Epithelial cell of esophagus (primary cell): ENCODE measurements around the gene BUD13.

Source experiments
- DNase-seq: peaks from one replicate; pipeline ENCODE4 v3.0.0; 2010; ENCODE audit warnings: low read depth
- H3K4me3 ChIP-seq: 2 replicates; pipeline ENCODE4 v1.5.1; 2011; ENCODE audit warnings: mild to moderate bottlenecking, low read length, control low read depth
- CTCF ChIP-seq: IDR thresholded peaks from 2 replicates; pipeline ENCODE4 v1.5.1; 2011; ENCODE audit warnings: low read depth, mild to moderate bottlenecking, low read length, control low read depth, inconsistent platforms; ENCODE audit not compliant: insufficient read depth; ENCODE audit errors: missing control alignments

The BUD13 gene

GRCh38 chr11:116792144-116792868, 19.5 kb upstream of the BUD13 start:
- H3K4me3 ChIP-seq: no peak overlapping the region
- no peak for TF ChIP-seq CTCF
- no peak for DNase-seq

- no peak for TF ChIP-seq CTCF
- no peak for DNase-seq
- no peak within 1 kb of the TSS for H3K4me3 ChIP-seq
These were observed 19.0 kb upstream of the BUD13 start, which contains the start of gene APOA5 for GRCh38 chr11:116791813-116792143. Gene APOA5, minus strand, starts transcription at chr11:116791879. Its CDS starts 19 bp downstream, at chr11:116791860.

- no peak overlapping the region for H3K4me3 ChIP-seq
- peak; percentile 83 for TF ChIP-seq CTCF
- DNase-seq: peak; percentile 61
These were observed 18.4 kb upstream of the BUD13 start for GRCh38 chr11:116791002-116791812.

GRCh38 chr11:116790167-116791001, 17.6 kb upstream of the BUD13 start:
- DNase-seq: no peak
- TF ChIP-seq CTCF: no peak
- H3K4me3 ChIP-seq: no peak overlapping the region

- TF ChIP-seq CTCF: no peak
- H3K4me3 ChIP-seq: no peak overlapping the region
- no peak for DNase-seq
These were observed 16.2 kb upstream of the BUD13 start for GRCh38 chr11:116788975-116789374.

- TF ChIP-seq CTCF: no peak
- no peak for DNase-seq
- H3K4me3 ChIP-seq: peak overlapping the region; percentile 89
These were observed 15.7 kb upstream of the BUD13 start for GRCh38 chr11:116788534-116788933.
